Measurements from ENCODE around the gene SYPL2. TPM values are rescaled to one million over a fixed set of nuclear protein-coding genes. Genes with fewer than 3 reads are reported as not detected.

Gene SYPL2
- total RNA-seq, 1 donor from 2014 or later = not detected

DNA sequence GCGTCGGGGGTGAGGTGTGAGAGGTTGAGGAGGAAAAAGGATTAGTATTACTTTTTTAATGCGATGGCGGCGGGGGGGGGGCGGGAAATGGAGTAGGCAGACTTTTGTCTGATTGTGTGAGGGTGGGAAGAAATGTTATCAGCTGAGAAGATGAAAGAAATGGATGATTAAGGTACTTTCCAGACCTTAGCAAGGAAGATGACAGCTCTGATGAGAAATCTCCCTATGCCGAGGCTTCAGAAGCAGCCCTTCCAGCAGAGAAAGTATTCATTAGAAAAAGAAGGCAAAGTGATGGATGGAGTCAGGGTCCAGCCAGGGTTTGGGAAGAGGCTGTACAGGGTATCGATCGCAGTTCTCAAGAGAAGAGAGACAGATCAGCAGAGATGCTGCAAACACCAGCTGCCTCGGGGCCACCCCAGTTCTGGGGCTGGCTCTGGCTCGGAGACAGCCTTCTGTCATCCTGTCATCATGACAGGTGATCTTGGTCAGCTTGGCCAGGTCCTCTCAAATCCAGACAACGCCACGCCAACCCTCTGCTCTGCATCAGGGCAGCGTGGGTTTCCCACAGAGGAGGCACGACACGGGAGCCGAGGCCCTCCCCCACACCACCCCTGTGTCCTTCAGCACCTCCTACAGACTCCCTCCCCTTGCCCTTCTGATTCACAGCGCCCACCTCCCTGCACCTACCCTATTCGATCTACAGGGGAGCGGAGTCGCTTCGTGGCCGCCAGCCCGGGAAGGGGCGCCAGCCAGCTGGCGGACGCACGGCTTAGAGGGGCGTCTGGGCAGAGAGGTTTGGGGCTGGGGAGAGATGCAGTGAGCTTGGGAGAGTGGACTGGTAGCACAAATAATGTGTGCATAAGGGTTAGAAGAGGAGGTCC, 16.7 kb downstream of the SYPL2 start:
- H3K36me3 ChIP-seq = no peaks in the 10 kb centered on the region
- no peak overlapping the region for H3K9ac ChIP-seq
- DNase-seq (ENCODE audit: low spot score) = peak; percentile 80
- H3K27ac ChIP-seq = no peak overlapping the region
- no peaks in the 10 kb centered on the region for H3K9me3 ChIP-seq (ENCODE audit: low read depth)
- no peaks in the 10 kb centered on the region for H3F3A ChIP-seq (ENCODE audit: low read depth)
- H3K79me2 ChIP-seq (ENCODE audit: low read depth) = peaks cover 5% of the 10 kb centered on the region
- H3K27me3 ChIP-seq = peaks cover 50% of the 10 kb centered on the region
- H2AFZ ChIP-seq (replicated peaks) = peak overlapping the region; percentile 97
- no peaks in the 10 kb centered on the region for H3K9me3 Mint-ChIP-seq
- peak overlapping the region; percentile 94 for H3K4me2 ChIP-seq
- no peaks in the 10 kb centered on the region for H4K20me1 ChIP-seq (ENCODE audit: low read depth)
- no peak overlapping the region for H3K27ac Mint-ChIP-seq
- peaks cover 19% of the 10 kb centered on the region for H3K27me3 Mint-ChIP-seq (ENCODE audit: insufficient read depth, low read depth)
- peaks cover 23% of the 10 kb centered on the region for H3K4me1 Mint-ChIP-seq
- peak overlapping the region; percentile 89 for H3K4me3 ChIP-seq
- no peak for TF ChIP-seq EZH2phosphoT487 (IDR thresholded peaks at IDR 0.05)
- TF ChIP-seq, protein P1, sequence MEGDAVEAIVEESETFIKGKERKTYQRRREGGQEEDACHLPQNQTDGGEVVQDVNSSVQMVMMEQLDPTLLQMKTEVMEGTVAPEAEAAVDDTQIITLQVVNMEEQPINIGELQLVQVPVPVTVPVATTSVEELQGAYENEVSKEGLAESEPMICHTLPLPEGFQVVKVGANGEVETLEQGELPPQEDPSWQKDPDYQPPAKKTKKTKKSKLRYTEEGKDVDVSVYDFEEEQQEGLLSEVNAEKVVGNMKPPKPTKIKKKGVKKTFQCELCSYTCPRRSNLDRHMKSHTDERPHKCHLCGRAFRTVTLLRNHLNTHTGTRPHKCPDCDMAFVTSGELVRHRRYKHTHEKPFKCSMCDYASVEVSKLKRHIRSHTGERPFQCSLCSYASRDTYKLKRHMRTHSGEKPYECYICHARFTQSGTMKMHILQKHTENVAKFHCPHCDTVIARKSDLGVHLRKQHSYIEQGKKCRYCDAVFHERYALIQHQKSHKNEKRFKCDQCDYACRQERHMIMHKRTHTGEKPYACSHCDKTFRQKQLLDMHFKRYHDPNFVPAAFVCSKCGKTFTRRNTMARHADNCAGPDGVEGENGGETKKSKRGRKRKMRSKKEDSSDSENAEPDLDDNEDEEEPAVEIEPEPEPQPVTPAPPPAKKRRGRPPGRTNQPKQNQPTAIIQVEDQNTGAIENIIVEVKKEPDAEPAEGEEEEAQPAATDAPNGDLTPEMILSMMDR (IDR thresholded peaks at IDR 0.05) = peak; percentile 43
- peak overlapping the region; percentile 89 for H3K4me3 Mint-ChIP-seq
- H3K36me3 Mint-ChIP-seq = peaks cover 3% of the 10 kb centered on the region
- H3K4me1 ChIP-seq = peaks cover 8% of the 10 kb centered on the region

DNA sequence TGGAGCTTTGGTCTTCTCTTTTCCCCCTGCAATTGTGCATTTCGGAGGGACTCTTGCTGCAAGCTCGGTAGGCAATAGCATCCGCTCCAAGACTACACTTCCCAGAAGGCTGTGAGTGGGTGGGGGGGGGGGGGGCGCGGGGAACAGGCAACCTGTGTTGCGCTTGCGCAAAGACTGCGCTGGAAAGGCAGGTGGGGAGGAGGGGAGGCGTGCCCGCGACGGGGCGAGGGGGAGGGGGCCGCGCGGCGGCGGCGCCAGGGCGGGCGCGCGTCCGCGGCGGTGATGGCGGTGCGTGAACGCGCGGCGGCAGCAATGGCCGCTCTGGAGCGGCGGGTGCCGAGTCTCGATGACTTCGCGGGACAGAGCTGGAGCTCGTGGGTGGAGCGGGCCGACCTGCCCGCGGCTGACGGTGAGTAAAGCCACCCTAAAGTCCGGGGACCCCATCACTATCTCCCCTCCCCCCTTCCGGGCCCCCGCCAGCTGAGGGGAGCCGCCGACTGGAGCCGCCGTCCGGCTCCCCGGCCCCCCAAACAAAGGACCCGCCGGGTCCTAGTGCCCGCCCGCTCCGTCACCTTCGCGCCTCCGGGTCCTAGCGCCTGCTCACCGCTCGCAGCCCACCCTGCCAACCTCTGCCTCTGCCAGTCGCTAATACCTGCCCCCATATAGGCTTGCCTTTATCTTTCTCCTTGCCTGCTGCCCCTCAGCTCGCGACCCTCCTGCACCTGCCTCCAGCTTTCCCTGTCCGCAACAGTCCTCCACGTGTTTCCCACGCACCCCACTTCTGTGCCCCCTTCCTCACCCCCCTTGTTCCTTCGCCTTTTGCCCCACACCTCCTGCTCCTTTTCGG, 17.5 kb downstream of the SYPL2 start, which contains the start of gene ATXN7L2:
Gene ATXN7L2, plus strand, starts transcription at position 234 of the 847 bp plus-strand sequence. Its CDS starts 49 bp downstream, at position 283.
- H3K27ac Mint-ChIP-seq = peak within 1 kb of the TSS; percentile 96
- H3K9ac ChIP-seq = peak within 1 kb of the TSS; percentile 94
- peak within 1 kb of the TSS; percentile 89 for H3K4me3 ChIP-seq
- DNase-seq (ENCODE audit: low spot score) = peak; percentile 97
- peak within 1 kb of the TSS; percentile 99 for H3K4me2 ChIP-seq
- peaks cover 20% of the 10 kb centered on the region for H3K27me3 Mint-ChIP-seq (ENCODE audit: insufficient read depth, low read depth)
- H2AFZ ChIP-seq (replicated peaks) = peak within 1 kb of the TSS; percentile 99
- no peaks in the 10 kb centered on the region for H4K20me1 ChIP-seq (ENCODE audit: low read depth)
- H3K4me1 ChIP-seq = peaks cover 8% of the 10 kb centered on the region
- H3K79me2 ChIP-seq (ENCODE audit: low read depth) = peaks cover 5% of the 10 kb centered on the region
- H3K36me3 ChIP-seq = no peaks in the 10 kb centered on the region
- H3F3A ChIP-seq (ENCODE audit: low read depth) = no peaks in the 10 kb centered on the region
- H3K27ac ChIP-seq = peak within 1 kb of the TSS; percentile 92
- no peak for TF ChIP-seq EZH2phosphoT487 (IDR thresholded peaks at IDR 0.05)
- H3K4me3 Mint-ChIP-seq = peak within 1 kb of the TSS; percentile 89
- H3K27me3 ChIP-seq = peaks cover 42% of the 10 kb centered on the region
- H3K36me3 Mint-ChIP-seq = peaks cover 4% of the 10 kb centered on the region
- no peaks in the 10 kb centered on the region for H3K9me3 ChIP-seq (ENCODE audit: low read depth)
- peaks cover 23% of the 10 kb centered on the region for H3K4me1 Mint-ChIP-seq
- H3K9me3 Mint-ChIP-seq = no peaks in the 10 kb centered on the region

DNA sequence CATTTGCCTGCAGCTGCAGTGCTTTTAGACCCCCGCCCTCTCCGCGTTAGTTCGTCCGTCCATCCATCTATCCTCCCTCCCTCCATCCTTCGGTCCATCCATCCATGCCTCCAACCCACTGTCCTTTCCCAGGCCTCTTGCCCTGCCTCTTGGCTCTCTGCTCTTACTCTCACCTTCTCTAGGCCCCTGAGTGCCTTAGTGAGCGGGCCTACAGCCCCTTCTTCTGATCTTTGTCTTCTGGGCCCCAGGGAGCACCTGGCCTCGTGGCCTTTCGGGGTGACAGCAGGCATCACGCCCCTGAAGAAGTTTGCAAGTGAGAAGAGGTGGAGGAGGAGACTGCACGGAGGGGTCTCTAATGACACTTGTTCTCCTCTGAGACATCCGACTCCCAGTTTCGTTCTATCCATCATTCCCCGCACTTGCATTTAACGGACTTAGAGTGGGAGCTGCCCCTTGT, 18.2 kb downstream of the SYPL2 start:
- H3K27ac Mint-ChIP-seq = peak overlapping the region; percentile 96
- peaks cover 4% of the 10 kb centered on the region for H3K36me3 Mint-ChIP-seq
- H3K4me3 Mint-ChIP-seq = peak overlapping the region; percentile 89
- no peak overlapping the region for H3K27ac ChIP-seq
- H3K4me1 ChIP-seq = peaks cover 8% of the 10 kb centered on the region
- peak overlapping the region; percentile 94 for H3K9ac ChIP-seq
- H3K9me3 ChIP-seq (ENCODE audit: low read depth) = no peaks in the 10 kb centered on the region
- H3K27me3 Mint-ChIP-seq (ENCODE audit: insufficient read depth, low read depth) = peaks cover 20% of the 10 kb centered on the region
- H3K4me3 ChIP-seq = peak overlapping the region; percentile 89
- no peaks in the 10 kb centered on the region for H3K36me3 ChIP-seq
- DNase-seq (ENCODE audit: low spot score) = peak; percentile 48
- no peaks in the 10 kb centered on the region for H3K9me3 Mint-ChIP-seq
- H3K79me2 ChIP-seq (ENCODE audit: low read depth) = peaks cover 5% of the 10 kb centered on the region
- H3K4me2 ChIP-seq = peak overlapping the region; percentile 99
- no peaks in the 10 kb centered on the region for H4K20me1 ChIP-seq (ENCODE audit: low read depth)
- H3K27me3 ChIP-seq = peaks cover 36% of the 10 kb centered on the region
- H3K4me1 Mint-ChIP-seq = peaks cover 23% of the 10 kb centered on the region
- TF ChIP-seq EZH2 (IDR thresholded peaks at IDR 0.05) = no peak
- H3F3A ChIP-seq (ENCODE audit: low read depth) = no peaks in the 10 kb centered on the region
- H2AFZ ChIP-seq (replicated peaks) = peak overlapping the region; percentile 99

DNA sequence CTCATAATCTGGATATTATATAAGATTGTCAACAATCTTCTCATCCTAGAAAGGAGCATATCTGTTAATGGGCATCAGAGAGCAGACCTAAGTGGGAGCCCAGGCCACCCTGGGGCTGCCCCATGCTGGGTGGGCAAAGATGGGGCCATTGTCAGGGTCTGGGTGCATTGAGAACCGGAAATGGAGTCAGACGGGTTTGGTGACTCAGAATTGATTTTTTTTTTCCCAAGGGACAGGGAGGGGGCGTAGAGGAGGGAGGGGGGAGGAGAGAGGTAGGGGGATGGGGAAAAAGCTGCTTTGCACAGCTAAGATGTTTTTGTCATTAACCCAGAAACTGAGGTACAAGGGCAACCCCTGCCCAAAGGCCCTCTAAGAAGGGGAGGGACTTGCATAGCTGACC, 18.7 kb downstream of the SYPL2 start:
- Histone ChIP-seq H4K20me1 (ENCODE audit: low read depth) (no peaks in the 10 kb centered on the region), H3K4me1 (peaks cover 8% of the 10 kb centered on the region), H3K27ac (no peak overlapping the region), H2AFZ (replicated peaks) (peak overlapping the region; percentile 99), H3K4me3 (peak overlapping the region; percentile 89), H3K27me3 (peaks cover 31% of the 10 kb centered on the region), H3K4me2 (peak overlapping the region; percentile 99), H3K79me2 (ENCODE audit: low read depth) (peaks cover 5% of the 10 kb centered on the region), H3K9ac (no peak overlapping the region), H3F3A (ENCODE audit: low read depth) (no peaks in the 10 kb centered on the region), H3K36me3 (no peaks in the 10 kb centered on the region), H3K9me3 (ENCODE audit: low read depth) (no peaks in the 10 kb centered on the region)
- H3K27me3 Mint-ChIP-seq (ENCODE audit: insufficient read depth, low read depth) = peaks cover 20% of the 10 kb centered on the region
- no peak for DNase-seq (ENCODE audit: low spot score)
- no peaks in the 10 kb centered on the region for H3K9me3 Mint-ChIP-seq
- peaks cover 23% of the 10 kb centered on the region for H3K4me1 Mint-ChIP-seq
- peak overlapping the region; percentile 96 for H3K27ac Mint-ChIP-seq
- H3K36me3 Mint-ChIP-seq = peaks cover 4% of the 10 kb centered on the region
- no peak for TF ChIP-seq EZH2phosphoT487 (IDR thresholded peaks at IDR 0.05)
- no peak for TF ChIP-seq EZH2 (IDR thresholded peaks at IDR 0.05)
- TF ChIP-seq, protein P1 (IDR thresholded peaks at IDR 0.05) = no peak
- H3K4me3 Mint-ChIP-seq = peak overlapping the region; percentile 89

All from neural progenitor cell (in vitro differentiated cells).